HCT116 (cell line): ENCODE data around the gene TF. TPM values are rescaled to one million over a fixed set of nuclear protein-coding genes. Genes with fewer than 3 reads are reported as not detected.

Source experiments
- ATAC-seq: fragments of 200-7000 bp; cut with Tn5 transposase; 2 replicates; pipeline ENCODE4 v1.9.1; 2020; ENCODE audit warnings: mild to moderate bottlenecking, moderate library complexity
- BruUV-seq: library from RNA; stranded (reverse); fragments of 400-500 nt; replicated peaks from 2 replicates; lab custom pipeline; 2021; lab: Mats Ljungman, UMichigan
- CTCF ChIA-PET: fragments of 300-600 bp; sonication (Branson Sonifier 250); formaldehyde crosslinking; loops from one replicate; lab custom pipeline; 2021; ENCODE audit warnings: antibody characterized with exemption; lab: Charles Lee
- POLR2A ChIA-PET: fragments of 300-600, 350-600 bp; sonication (Branson Sonifier 250); formaldehyde crosslinking; loops from one replicate; lab custom pipeline; 2021; ENCODE audit warnings: antibody characterized with exemption; lab: Charles Lee
- RAD21 ChIA-PET, 2 experiments: fragments of 300-600 bp; sonication (Branson Sonifier 250); formaldehyde crosslinking; loops; one replicate each; lab custom pipeline; 2023; ENCODE audit warnings: low total read pairs in 2 of 2; ENCODE audit not compliant: uncharacterized antibody in 2 of 2, unreplicated experiment in 2 of 2, low non-redundant PET in 1 of 2; lab: Charles Lee
- DNase-seq: peaks from one replicate; pipeline ENCODE4 v3.0.0-alpha.2; 2010; ENCODE audit warnings: low read depth, low spot score
- H2AFZ ChIP-seq: fragments of 200-600 bp; shearing (Covaris generic), sonication (generic); 2 replicates; pipeline ENCODE4 v1.6.1; 2017; ENCODE audit warnings: low read depth, mixed run types, mixed read lengths, antibody characterized with exemption, low read length; ENCODE audit not compliant: poor library complexity, severe bottlenecking
- H3K27ac ChIP-seq: 2 replicates; pipeline ENCODE4 v1.5.1; 2012; ENCODE audit warnings: low read depth, low read length
- H3K27me3 ChIP-seq: fragments of 200-600 bp; sonication (generic); 2 replicates; pipeline ENCODE4 v1.6.1; 2016; ENCODE audit warnings: mixed run types, low read length, mixed read lengths; ENCODE audit not compliant: insufficient read depth
- H3K36me3 ChIP-seq, 2 experiments: fragments of 200-500 bp in 1 of 2; fragments of 200-600 bp in 1 of 2; sonication (Bioruptor generic) in 1 of 2; sonication (generic) in 1 of 2; 2 replicates each; pipeline versions ENCODE4 v1.5.1 to v1.6.1; 2014 to 2016; ENCODE audit warnings: low read length in 2 of 2, inconsistent platforms in 1 of 2, mixed read lengths in 1 of 2, mixed run types in 1 of 2; ENCODE audit not compliant: insufficient read depth in 2 of 2, control insufficient read depth in 1 of 2
- H3K4me1 ChIP-seq, 2 experiments: fragments of 200-600 bp in 1 of 2; sonication (generic) in 1 of 2; 2 replicates each; pipeline versions ENCODE4 v1.5.1 to v1.6.1; 2012 to 2017; ENCODE audit warnings: low read length in 2 of 2, inconsistent platforms in 1 of 2, mild to moderate bottlenecking in 1 of 2, mixed read lengths in 1 of 2, mixed run types in 1 of 2, moderate library complexity in 1 of 2; ENCODE audit not compliant: insufficient read depth in 2 of 2, control insufficient read depth in 1 of 2
- H3K4me2 ChIP-seq: fragments of 200-600 bp; sonication (generic); 2 replicates; pipeline ENCODE4 v1.6.1; 2017; ENCODE audit warnings: mixed run types, low read length, mixed read lengths
- H3K4me3 ChIP-seq, 2 experiments: fragments of 200-600 bp in 1 of 2; sonication (generic) in 1 of 2; replicated peaks in 1 of 2; 2 replicates each; pipeline ENCODE4 v1.5.1; 2011 to 2016; ENCODE audit warnings: low read length in 2 of 2, control low read depth in 1 of 2, low read depth in 1 of 2, mild to moderate bottlenecking in 1 of 2, mixed read lengths in 1 of 2, mixed run types in 1 of 2
- H3K79me2 ChIP-seq: fragments of 200-600 bp; sonication (generic); 2 replicates; pipeline ENCODE4 v1.6.1; 2017; ENCODE audit warnings: mild to moderate bottlenecking, mixed run types, low read length, moderate library complexity, mixed read lengths; ENCODE audit not compliant: insufficient read depth
- H3K9ac ChIP-seq: fragments of 200-600 bp; sonication (generic); 2 replicates; pipeline ENCODE4 v1.6.1; 2016; ENCODE audit warnings: low read length, mixed read lengths
- H3K9me2 ChIP-seq: fragments of 200-600 bp; sonication (generic), shearing (Covaris generic); 2 replicates; pipeline ENCODE4 v1.6.1; 2017; ENCODE audit warnings: mixed run types, mild to moderate bottlenecking, moderate library complexity; ENCODE audit not compliant: insufficient read depth
- H3K9me3 ChIP-seq, 2 experiments: fragments of 200-500 bp in 1 of 2; fragments of 200-600 bp in 1 of 2; sonication (Bioruptor generic) in 1 of 2; sonication (generic) in 1 of 2; 2 replicates each; pipeline ENCODE4 v1.6.1; 2014 to 2017; ENCODE audit warnings: low read length in 2 of 2, mixed read lengths in 2 of 2, inconsistent platforms in 1 of 2, low read depth in 1 of 2, mild to moderate bottlenecking in 1 of 2, mixed run types in 1 of 2, moderate library complexity in 1 of 2; ENCODE audit not compliant: control insufficient read depth in 1 of 2, insufficient read depth in 1 of 2
- H4K20me1 ChIP-seq: fragments of 200-600 bp; sonication (generic), shearing (Covaris generic); 2 replicates; pipeline ENCODE4 v1.6.1; 2017; ENCODE audit warnings: mixed run types, mild to moderate bottlenecking, moderate library complexity; ENCODE audit not compliant: insufficient read depth
- ELF1 ChIP-seq: IDR thresholded peaks from 2 replicates; pipeline ENCODE4 v1.6.1; 2012; ENCODE audit warnings: low read depth, borderline replicate concordance
- FOSL1 ChIP-seq: IDR thresholded peaks from 2 replicates; pipeline ENCODE4 v1.6.1; 2012; ENCODE audit warnings: low read depth
- JUND ChIP-seq: IDR thresholded peaks from 2 replicates; pipeline ENCODE4 v1.6.1; 2012
- RAD21 ChIP-seq: IDR thresholded peaks from 2 replicates; pipeline ENCODE4 v1.6.1; 2012; ENCODE audit warnings: low read depth, mild to moderate bottlenecking
- SRF ChIP-seq: IDR thresholded peaks from 2 replicates; pipeline ENCODE4 v1.6.1; 2012; ENCODE audit warnings: low read depth
- YY1 ChIP-seq: IDR thresholded peaks from 2 replicates; pipeline ENCODE4 v1.6.1; 2011; ENCODE audit warnings: low read length, low read depth, moderate library complexity, mild to moderate bottlenecking; ENCODE audit not compliant: insufficient replicate concordance; ENCODE audit errors: extremely low read depth
- intact Hi-C: fragments of 100-400 bp; cut with micrococcal nuclease; formaldehyde crosslinking; loops from 2 replicates; pipeline ENCODE4 v1.10.0; 2022
- total RNA-seq: library from RNA; stranded (reverse); gene quantifications from one replicate; pipeline ENCODE4 v1.2.1, GENCODE V29; 2021; ENCODE audit not compliant: unreplicated experiment
- TF ChIP-seq, protein P1 (sequence below): IDR thresholded peaks from 2 replicates; pipeline ENCODE4 v1.6.1; 2011; ENCODE audit warnings: mild to moderate bottlenecking, low read length, moderate library complexity; ENCODE audit not compliant: insufficient replicate concordance; ENCODE audit errors: extremely low read depth
- TF ChIP-seq, protein P2 (sequence below): IDR thresholded peaks from 2 replicates; pipeline ENCODE4 v1.6.1; 2012; ENCODE audit warnings: low read depth

TF gene
- total RNA-seq, 1 experiment from 2014 or later = 10.4 TPM

DNA sequence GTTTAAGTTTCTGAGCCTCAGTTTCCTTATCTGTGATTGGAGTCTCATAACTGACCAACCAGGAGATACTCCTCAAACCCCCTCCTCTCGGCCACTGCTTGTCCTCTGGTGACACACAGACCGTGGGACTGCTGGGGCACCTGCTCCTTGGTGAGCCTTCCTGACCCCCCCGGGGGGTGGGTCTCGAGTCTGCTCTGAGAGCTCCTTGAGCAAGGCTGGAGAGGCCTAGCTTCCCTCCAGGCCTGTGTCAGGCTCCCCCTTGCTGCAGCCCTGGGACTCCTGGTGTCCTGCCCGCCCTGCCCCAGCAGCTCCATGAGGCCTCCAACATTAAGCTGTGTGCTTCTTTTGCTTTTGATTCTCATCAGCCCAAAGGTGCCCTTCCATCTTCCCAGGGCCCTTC lies 87.1 kb downstream of the TF start (continued):
- TF ChIP-seq, protein P1, sequence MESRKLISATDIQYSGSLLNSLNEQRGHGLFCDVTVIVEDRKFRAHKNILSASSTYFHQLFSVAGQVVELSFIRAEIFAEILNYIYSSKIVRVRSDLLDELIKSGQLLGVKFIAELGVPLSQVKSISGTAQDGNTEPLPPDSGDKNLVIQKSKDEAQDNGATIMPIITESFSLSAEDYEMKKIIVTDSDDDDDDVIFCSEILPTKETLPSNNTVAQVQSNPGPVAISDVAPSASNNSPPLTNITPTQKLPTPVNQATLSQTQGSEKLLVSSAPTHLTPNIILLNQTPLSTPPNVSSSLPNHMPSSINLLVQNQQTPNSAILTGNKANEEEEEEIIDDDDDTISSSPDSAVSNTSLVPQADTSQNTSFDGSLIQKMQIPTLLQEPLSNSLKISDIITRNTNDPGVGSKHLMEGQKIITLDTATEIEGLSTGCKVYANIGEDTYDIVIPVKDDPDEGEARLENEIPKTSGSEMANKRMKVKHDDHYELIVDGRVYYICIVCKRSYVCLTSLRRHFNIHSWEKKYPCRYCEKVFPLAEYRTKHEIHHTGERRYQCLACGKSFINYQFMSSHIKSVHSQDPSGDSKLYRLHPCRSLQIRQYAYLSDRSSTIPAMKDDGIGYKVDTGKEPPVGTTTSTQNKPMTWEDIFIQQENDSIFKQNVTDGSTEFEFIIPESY = no peak

DNA sequence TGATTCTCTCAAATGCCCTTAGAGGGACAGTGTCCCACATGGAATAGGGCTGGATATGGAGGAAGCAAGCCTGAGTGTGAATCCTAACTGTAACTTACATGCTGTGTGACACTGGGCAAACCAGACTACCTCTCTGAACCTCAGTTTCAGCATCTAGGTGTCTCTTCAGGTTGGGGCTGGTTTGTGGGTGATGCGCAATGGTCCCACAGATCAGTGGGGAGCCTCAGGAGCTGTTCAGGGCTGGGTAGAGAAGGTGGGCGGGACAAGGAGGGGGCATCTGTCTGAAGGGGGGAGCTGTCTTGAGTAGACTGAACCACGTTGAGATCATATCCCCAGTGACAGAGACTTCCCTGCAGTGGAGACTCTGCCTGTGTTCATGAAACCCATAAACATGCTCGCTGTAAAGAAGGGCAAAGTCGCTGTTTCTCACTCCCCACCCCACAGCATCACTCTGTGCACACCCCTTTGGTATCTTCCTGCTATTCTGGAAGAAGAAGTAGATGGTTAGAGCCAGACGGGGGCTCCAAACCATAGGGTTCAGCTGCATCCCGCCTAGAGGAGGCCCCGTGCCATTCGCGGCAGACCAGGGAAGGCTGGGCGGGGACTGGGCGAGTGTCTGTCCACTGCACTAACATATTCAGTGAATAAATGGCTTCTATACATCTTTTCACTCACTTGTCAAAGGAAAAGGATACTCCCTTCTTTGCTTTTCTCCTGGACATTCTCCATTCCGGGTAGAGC lies 87.9 kb downstream of the TF start:
- Histone ChIP-seq H3K9me2 (no peaks in the 10 kb centered on the region), H4K20me1 (no peaks in the 10 kb centered on the region), H3K9me3 (no peaks in the 10 kb centered on the region), H3K4me1 (no peaks in the 10 kb centered on the region), H3K9ac (no peak overlapping the region), H3K27me3 (no peaks in the 10 kb centered on the region), H3K36me3 (no peaks in the 10 kb centered on the region), H2AFZ (no peak overlapping the region), H3K79me2 (no peaks in the 10 kb centered on the region), H3K4me3 (no peak overlapping the region), H3K4me2 (no peak overlapping the region), H3K27ac (no peak overlapping the region)
- DNase-seq (no peak), ATAC-seq (no peak)
- intact Hi-C loops = no loop called here
- RAD21 ChIA-PET = no interaction called here
- BruUV-seq = no TSS peak
- CTCF ChIA-PET = no interaction called here
- TF ChIP-seq YY1 (no peak), JUND (no peak), RAD21 (no peak), FOSL1 (no peak), SRF (no peak), ELF1 (no peak)
- TF ChIP-seq, protein P2, sequence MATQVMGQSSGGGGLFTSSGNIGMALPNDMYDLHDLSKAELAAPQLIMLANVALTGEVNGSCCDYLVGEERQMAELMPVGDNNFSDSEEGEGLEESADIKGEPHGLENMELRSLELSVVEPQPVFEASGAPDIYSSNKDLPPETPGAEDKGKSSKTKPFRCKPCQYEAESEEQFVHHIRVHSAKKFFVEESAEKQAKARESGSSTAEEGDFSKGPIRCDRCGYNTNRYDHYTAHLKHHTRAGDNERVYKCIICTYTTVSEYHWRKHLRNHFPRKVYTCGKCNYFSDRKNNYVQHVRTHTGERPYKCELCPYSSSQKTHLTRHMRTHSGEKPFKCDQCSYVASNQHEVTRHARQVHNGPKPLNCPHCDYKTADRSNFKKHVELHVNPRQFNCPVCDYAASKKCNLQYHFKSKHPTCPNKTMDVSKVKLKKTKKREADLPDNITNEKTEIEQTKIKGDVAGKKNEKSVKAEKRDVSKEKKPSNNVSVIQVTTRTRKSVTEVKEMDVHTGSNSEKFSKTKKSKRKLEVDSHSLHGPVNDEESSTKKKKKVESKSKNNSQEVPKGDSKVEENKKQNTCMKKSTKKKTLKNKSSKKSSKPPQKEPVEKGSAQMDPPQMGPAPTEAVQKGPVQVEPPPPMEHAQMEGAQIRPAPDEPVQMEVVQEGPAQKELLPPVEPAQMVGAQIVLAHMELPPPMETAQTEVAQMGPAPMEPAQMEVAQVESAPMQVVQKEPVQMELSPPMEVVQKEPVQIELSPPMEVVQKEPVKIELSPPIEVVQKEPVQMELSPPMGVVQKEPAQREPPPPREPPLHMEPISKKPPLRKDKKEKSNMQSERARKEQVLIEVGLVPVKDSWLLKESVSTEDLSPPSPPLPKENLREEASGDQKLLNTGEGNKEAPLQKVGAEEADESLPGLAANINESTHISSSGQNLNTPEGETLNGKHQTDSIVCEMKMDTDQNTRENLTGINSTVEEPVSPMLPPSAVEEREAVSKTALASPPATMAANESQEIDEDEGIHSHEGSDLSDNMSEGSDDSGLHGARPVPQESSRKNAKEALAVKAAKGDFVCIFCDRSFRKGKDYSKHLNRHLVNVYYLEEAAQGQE = no peak
- TF ChIP-seq, protein P1 = no peak
- POLR2A ChIA-PET = no interaction called here
